CD4-positive, alpha-beta T cell (primary cell): ENCODE measurements around the gene BCLAF1. TPM values are rescaled to one million over a fixed set of nuclear protein-coding genes. Genes with fewer than 3 reads are reported as not detected.
A peak's percentile ranks its signal among the peaks of the same experiment; 100 is the strongest.

Source experiments
- ATAC-seq: fragments of 200-7000 bp; cut with Tn5 transposase; one replicate; pipeline ENCODE4 v1.10.0; 2022; ENCODE audit warnings: mild to moderate bottlenecking; ENCODE audit not compliant: poor library complexity
- CTCF ChIA-PET: fragments of 350-600 bp; sonication (Branson Sonifier 250); formaldehyde crosslinking; loops from one replicate; lab custom pipeline; 2021; ENCODE audit warnings: antibody characterized with exemption, inconsistent platforms; lab: Charles Lee
- POLR2A ChIA-PET: fragments of 350-600 bp; sonication (Branson Sonifier 250); formaldehyde crosslinking; loops from one replicate; lab custom pipeline; 2021; ENCODE audit warnings: antibody characterized with exemption, inconsistent platforms; lab: Charles Lee
- DNase-seq, 14 experiments: peaks; one replicate each; pipeline ENCODE4 v3.0.0-alpha.2; 2013 to 2020; ENCODE audit warnings: mixed read lengths in 2 of 14
- H3K27ac ChIP-seq, 2 donors: one replicate each; pipeline versions ENCODE4 v1.5.1 to v1.7.0; 2013; ENCODE audit warnings: low read length in 2 of 2, low read depth in 1 of 2, mild to moderate bottlenecking in 1 of 2
- H3K27me3 ChIP-seq, 2 experiments: 1 replicate in 1 of 2; 2 replicates in 1 of 2; pipeline versions ENCODE4 v1.6.1 to v1.7.0; 2013; ENCODE audit warnings: low read length in 2 of 2, control low read depth in 1 of 2, mild to moderate bottlenecking in 1 of 2, moderate library complexity in 1 of 2; ENCODE audit not compliant: insufficient read depth in 2 of 2, control insufficient read depth in 1 of 2
- H3K36me3 ChIP-seq: one replicate; pipeline ENCODE4 v1.6.1; 2013; ENCODE audit warnings: low read length, control low read depth; ENCODE audit not compliant: insufficient read depth
- H3K4me1 ChIP-seq: one replicate; pipeline ENCODE4 v1.6.1; 2013; ENCODE audit warnings: low read length, control low read depth; ENCODE audit not compliant: insufficient read depth
- H3K4me3 ChIP-seq: one replicate; pipeline ENCODE4 v1.5.1; 2013; ENCODE audit warnings: mild to moderate bottlenecking, low read length, moderate library complexity
- H3K9me3 ChIP-seq, 2 experiments: 1 replicate in 1 of 2; 2 replicates in 1 of 2; pipeline versions ENCODE4 v1.6.1 to v1.7.0; 2013; ENCODE audit warnings: low read length in 2 of 2, mild to moderate bottlenecking in 2 of 2, control low read depth in 1 of 2, moderate library complexity in 1 of 2; ENCODE audit not compliant: control insufficient read depth in 1 of 2, insufficient read depth in 1 of 2
- H3K27ac Mint-ChIP-seq: one replicate; pipeline ENCODE4 v1.8.0; 2020; ENCODE audit warnings: mixed read lengths
- H3K27me3 Mint-ChIP-seq: one replicate; pipeline ENCODE4 v1.8.0; 2021; ENCODE audit warnings: mixed read lengths
- H3K36me3 Mint-ChIP-seq: one replicate; pipeline ENCODE4 v1.8.0; 2021; ENCODE audit warnings: low read depth, mixed read lengths
- H3K4me1 Mint-ChIP-seq: one replicate; pipeline ENCODE4 v1.8.0; 2021; ENCODE audit warnings: low read depth, mixed read lengths
- H3K4me3 Mint-ChIP-seq: one replicate; pipeline ENCODE4 v1.8.0; 2020; ENCODE audit warnings: mild to moderate bottlenecking, mixed read lengths
- H3K9me3 Mint-ChIP-seq: one replicate; pipeline ENCODE4 v1.8.0; 2020; ENCODE audit warnings: mixed read lengths
- CTCF ChIP-seq: fragments of 200-600 bp; IDR thresholded peaks from one replicate; pipeline ENCODE4 v1.8.0; 2022; ENCODE audit warnings: antibody characterized with exemption, mild to moderate bottlenecking
- intact Hi-C, 2 experiments: fragments of 100-400 bp; cut with DNase I in 1 of 2; cut with micrococcal nuclease in 1 of 2; formaldehyde crosslinking; loops; one replicate each; pipeline versions ENCODE4 v1.15.1 to v1.9.0; 2023 to 2025; cut with DNase I, micrococcal nuclease
- total RNA-seq, 174 experiments: library from RNA in 2 of 174; stranded (reverse) in 2 of 174; gene quantifications; one replicate each; pipeline ENCODE4 v1.2.3 and lab custom pipeline; 2021 to 2026

Gene BCLAF1
- total RNA-seq, 2 experiments from 2014 or later: 484 to 501 TPM

GRCh38 chr6:136249336-136249735 lies 40.3 kb downstream of the BCLAF1 start:
- Histone ChIP-seq H3K4me1 (peaks cover 20% of the 10 kb centered on the region), H3K4me3 (peak overlapping the region; percentile 79), H3K27ac (no peak overlapping the region), H3K9me3 (no peaks in the 10 kb centered on the region), H3K36me3 (no peaks in the 10 kb centered on the region), H3K27me3 (no peaks in the 10 kb centered on the region)
- peak overlapping the region; percentile 95 for H3K4me3 Mint-ChIP-seq
- peaks cover 7% of the 10 kb centered on the region for H3K36me3 Mint-ChIP-seq
- ATAC-seq (no peak), DNase-seq (peak in 1 of 14 experiments; percentile 41)
- H3K27ac Mint-ChIP-seq: no peak overlapping the region
- H3K4me1 Mint-ChIP-seq: peaks cover 39% of the 10 kb centered on the region
- ChIA-PET POLR2A (interaction anchor here (0.7 to 8.3 kb wide), 3 partner anchors 25 to 39 kb away, joined by 3 to 208 read pairs (median 5); partner anchors contain the start of gene BCLAF1), CTCF (interaction anchor here (1.8 kb wide), 1 partner anchor 68 kb away, joined by 14 read pairs; no protein-coding TSS in a partner anchor)
- intact Hi-C loops: no loop called here
- no peaks in the 10 kb centered on the region for H3K27me3 Mint-ChIP-seq
- no peaks in the 10 kb centered on the region for H3K9me3 Mint-ChIP-seq
- no peak for TF ChIP-seq CTCF

GRCh38 chr6:136244061-136244616 lies 45.5 kb downstream of the BCLAF1 start:
- H3K4me3 Mint-ChIP-seq: no peak overlapping the region
- H3K27ac ChIP-seq: no peak overlapping the region
- H3K4me1 ChIP-seq: peaks cover under 1% of the 10 kb centered on the region
- no peak overlapping the region for H3K4me3 ChIP-seq
- no peaks in the 10 kb centered on the region for H3K36me3 ChIP-seq
- POLR2A ChIA-PET: no interaction called here
- intact Hi-C loops: no loop called here
- H3K36me3 Mint-ChIP-seq: no peaks in the 10 kb centered on the region
- CTCF ChIA-PET: interaction anchor here (2.0 kb wide), 1 partner anchor 11 kb away, joined by 4 read pairs; no protein-coding TSS in a partner anchor
- ATAC-seq: no peak
- H3K27me3 Mint-ChIP-seq: no peaks in the 10 kb centered on the region
- H3K9me3 Mint-ChIP-seq: no peaks in the 10 kb centered on the region
- H3K9me3 ChIP-seq: no peaks in the 10 kb centered on the region
- H3K27ac Mint-ChIP-seq: no peak overlapping the region
- no peaks in the 10 kb centered on the region for H3K4me1 Mint-ChIP-seq
- no peak for DNase-seq
- TF ChIP-seq CTCF: no peak
- no peaks in the 10 kb centered on the region for H3K27me3 ChIP-seq

GRCh38 chr6:136236466-136237293 lies 53.0 kb downstream of the BCLAF1 start:
- intact Hi-C loops: no loop called here
- Histone ChIP-seq H3K27me3 (no peaks in the 10 kb centered on the region), H3K4me3 (no peak overlapping the region), H3K27ac (no peak overlapping the region), H3K36me3 (no peaks in the 10 kb centered on the region), H3K9me3 (no peaks in the 10 kb centered on the region), H3K4me1 (peaks cover 4% of the 10 kb centered on the region)
- Mint-ChIP-seq H3K4me1 (peaks cover 14% of the 10 kb centered on the region), H3K9me3 (no peaks in the 10 kb centered on the region), H3K36me3 (no peaks in the 10 kb centered on the region), H3K27ac (no peak overlapping the region), H3K27me3 (no peaks in the 10 kb centered on the region), H3K4me3 (no peak overlapping the region)
- DNase-seq: no peak
- ChIA-PET CTCF (interaction anchor here (0.8 kb wide), 1 partner anchor 10 kb away, joined by 3 read pairs; no protein-coding TSS in a partner anchor), POLR2A (interaction anchor here (0.6 to 1.5 kb wide), 4 partner anchors 9 to 53 kb away, joined by 3 to 4 read pairs (median 3); partner anchors contain the start of genes BCLAF1 and MTFR2)
- no peak for ATAC-seq
- TF ChIP-seq CTCF: no peak
